Loucy (cell line): ENCODE measurements around the gene TDRD1.
A peak's percentile ranks its signal among the peaks of the same experiment; 100 is the strongest.

ENCODE experiments used
- CTCF ChIP-seq: fragments of 200-600 bp; sonication (generic); conservative IDR thresholded peaks from 2 replicates; pipeline ENCODE4 v1.5.1; 2014; ENCODE audit warnings: mild to moderate bottlenecking, antibody characterized with exemption, low read length
- EZH2phosphoT487 ChIP-seq: fragments of 200-600 bp; IDR thresholded peaks from 2 replicates; pipeline ENCODE4 v1.6.1; 2018; ENCODE audit warnings: antibody characterized with exemption, mild to moderate bottlenecking, moderate library complexity, borderline replicate concordance

GRCh38 chr10:114157912-114158311, 21.2 kb upstream of the TDRD1 start:
- TF ChIP-seq CTCF (peak; percentile 45), EZH2phosphoT487 (no peak)
